IPS DF 6.9 (cell line): ENCODE measurements around the gene COA1.
"Not testable (repeated sequence)": the region's sequence is repeated elsewhere in the genome, so short reads cannot be mapped to it uniquely, and the experiment has no call there.

Experiments
- DNase-seq: peaks from one replicate; pipeline ENCODE4 v3.0.0-alpha.2; 2013; ENCODE audit warnings: low read depth, low spot score
- H3K27ac ChIP-seq: one replicate; pipeline ENCODE4 v1.5.1; 2013; ENCODE audit warnings: low read length, control low read depth
- H3K27me3 ChIP-seq: 2 replicates; pipeline ENCODE4 v1.6.1; 2013; ENCODE audit warnings: mild to moderate bottlenecking, low read length; ENCODE audit not compliant: control insufficient read depth, insufficient read depth
- H3K36me3 ChIP-seq: 2 replicates; pipeline ENCODE4 v1.6.1; 2013; ENCODE audit warnings: low read length; ENCODE audit not compliant: control insufficient read depth, insufficient read depth
- H3K4me1 ChIP-seq: 2 replicates; pipeline ENCODE4 v1.6.1; 2013; ENCODE audit warnings: low read length; ENCODE audit not compliant: control insufficient read depth, insufficient read depth
- H3K4me3 ChIP-seq: 2 replicates; pipeline ENCODE4 v1.5.1; 2013; ENCODE audit warnings: mild to moderate bottlenecking, low read length
- H3K9me3 ChIP-seq: 2 replicates; pipeline ENCODE4 v1.6.1; 2013; ENCODE audit warnings: low read length, inconsistent platforms; ENCODE audit not compliant: control insufficient read depth, insufficient read depth
- WGBS: extraction: QIAGEN DNeasy Blood & Tissue Kit; methylation state at CpG from one replicate; pipeline ENCODE4 v1.1.7; 2013; ENCODE audit warnings: mixed read lengths, missing lambda C conversion rate; ENCODE audit not compliant: insufficient read length, insufficient coverage; 5-methylcytosine and 5-hydroxymethylcytosine counted together

COA1 gene

GRCh38 chr7:43726466-43726865, 2.9 kb downstream of the COA1 start:
- WGBS, result no CpG with 5 or more reads among the region's 4 CpGs
- DNase-seq, result no peak
- Histone ChIP-seq H3K27me3 (no peaks in the 10 kb centered on the region), H3K4me3 (no peak overlapping the region), H3K36me3 (no peaks in the 10 kb centered on the region), H3K9me3 (no peaks in the 10 kb centered on the region), H3K27ac (no peak overlapping the region), H3K4me1 (no peaks in the 10 kb centered on the region; the same call in 1 of the 2 replicates)

GRCh38 chr7:43725251-43725650, 4.1 kb downstream of the COA1 start:
- Histone ChIP-seq H3K4me1 (no peaks in the 10 kb centered on the region; the same call in 1 of the 2 replicates), H3K36me3 (no peaks in the 10 kb centered on the region), H3K9me3 (no peaks in the 10 kb centered on the region), H3K4me3 (no peak overlapping the region), H3K27me3 (no peaks in the 10 kb centered on the region), H3K27ac (no peak overlapping the region)
- no CpG with 5 or more reads among the region's 3 CpGs for WGBS
- no peak for DNase-seq

GRCh38 chr7:43723007-43723341, 6.3 kb downstream of the COA1 start:
- Histone ChIP-seq H3K4me1 (no peaks in the 10 kb centered on the region), H3K27me3 (no peaks in the 10 kb centered on the region), H3K27ac (no peak overlapping the region), H3K4me3 (no peak overlapping the region), H3K36me3 (no peaks in the 10 kb centered on the region), H3K9me3 (no peaks in the 10 kb centered on the region)
- no peak for DNase-seq

GRCh38 chr7:43721193-43721806, 8.0 kb downstream of the COA1 start:
- WGBS, result no CpG with 5 or more reads among the region's 2 CpGs
- H3K36me3 ChIP-seq, result no peaks in the 10 kb centered on the region
- H3K4me1 ChIP-seq, result no peaks in the 10 kb centered on the region
- DNase-seq, result no peak
- no peaks in the 10 kb centered on the region for H3K27me3 ChIP-seq
- H3K4me3 ChIP-seq, result no peak overlapping the region
- no peak overlapping the region for H3K27ac ChIP-seq
- no peaks in the 10 kb centered on the region for H3K9me3 ChIP-seq

- no peaks in the 10 kb centered on the region for H3K27me3 ChIP-seq
- no peaks in the 10 kb centered on the region for H3K36me3 ChIP-seq
- H3K27ac ChIP-seq, result no peak overlapping the region
- H3K9me3 ChIP-seq, result no peaks in the 10 kb centered on the region
- no peaks in the 10 kb centered on the region for H3K4me1 ChIP-seq
- no CpG with 5 or more reads among the region's 2 CpGs for WGBS
- no peak for DNase-seq
- no peak overlapping the region for H3K4me3 ChIP-seq
Observed at GRCh38 chr7:43716598-43716997, 12.7 kb downstream of the COA1 start.

GRCh38 chr7:43715966-43716365, 13.4 kb downstream of the COA1 start:
- not testable (repeated sequence) for H3K4me3 ChIP-seq, H3K36me3 ChIP-seq, DNase-seq, H3K27ac ChIP-seq, H3K9me3 ChIP-seq, H3K27me3 ChIP-seq, H3K4me1 ChIP-seq
- no CpG with 5 or more reads among the region's 2 CpGs for WGBS

GRCh38 chr7:43711503-43711902, 17.8 kb downstream of the COA1 start:
- Histone ChIP-seq H3K36me3 (no peaks in the 10 kb centered on the region), H3K4me1 (no peaks in the 10 kb centered on the region), H3K27me3 (no peaks in the 10 kb centered on the region), H3K4me3 (no peak overlapping the region), H3K9me3 (no peaks in the 10 kb centered on the region), H3K27ac (no peak overlapping the region)
- WGBS, result no CpG with 5 or more reads among the region's 1 CpG
- DNase-seq, result no peak

GRCh38 chr7:43708055-43708454, 21.3 kb downstream of the COA1 start:
- no CpG with 5 or more reads among the region's 9 CpGs for WGBS

GRCh38 chr7:43703573-43703972, 25.8 kb downstream of the COA1 start:
- Histone ChIP-seq H3K9me3 (no peaks in the 10 kb centered on the region), H3K27me3 (no peaks in the 10 kb centered on the region), H3K36me3 (0 out of 2 replicates have a peak, but pooled peaks cover 5% of the 10 kb centered on the region), H3K4me3 (no peak overlapping the region), H3K27ac (no peak overlapping the region), H3K4me1 (peaks cover 3% of the 10 kb centered on the region; the same call in 1 of the 2 replicates)
- DNase-seq, result no peak
- no CpG with 5 or more reads among the region's 1 CpG for WGBS

More at GRCh38 chr7:43708055-43708454, 21.3 kb downstream of the COA1 start:
- not testable (repeated sequence) for H3K27ac ChIP-seq, DNase-seq, H3K36me3 ChIP-seq, H3K4me3 ChIP-seq, H3K27me3 ChIP-seq, H3K4me1 ChIP-seq, H3K9me3 ChIP-seq

- no peak for DNase-seq
- Histone ChIP-seq H3K27ac (no peak overlapping the region), H3K27me3 (no peaks in the 10 kb centered on the region), H3K9me3 (no peaks in the 10 kb centered on the region), H3K36me3 (0 out of 2 replicates have a peak, but pooled peaks cover 5% of the 10 kb centered on the region), H3K4me1 (peaks cover 3% of the 10 kb centered on the region; the same call in 1 of the 2 replicates), H3K4me3 (no peak overlapping the region)
- WGBS, result no CpG with 5 or more reads among the region's 1 CpG
Observed at GRCh38 chr7:43702974-43703373, 26.3 kb downstream of the COA1 start.

- no peak overlapping the region for H3K4me3 ChIP-seq
- no CpG with 5 or more reads among the region's 3 CpGs for WGBS
- H3K4me1 ChIP-seq, result peaks cover 3% of the 10 kb centered on the region; the same call in 1 of the 2 replicates
- H3K27me3 ChIP-seq, result no peaks in the 10 kb centered on the region
- 0 out of 2 replicates have a peak, but pooled peaks cover 5% of the 10 kb centered on the region for H3K36me3 ChIP-seq
- H3K9me3 ChIP-seq, result no peaks in the 10 kb centered on the region
- no peak for DNase-seq
- no peak overlapping the region for H3K27ac ChIP-seq
Observed at GRCh38 chr7:43701929-43702328, 27.4 kb downstream of the COA1 start.
